A549 (cell line): ENCODE data around the gene KLHL35.

ENCODE experiments used
- JUN ChIP-seq, 2 experiments: fragments of >200 bp; sonication (Bioruptor Twin); formaldehyde crosslinking; IDR thresholded peaks; 2 replicates in 1 of 2; 3 replicates in 1 of 2; pipeline ENCODE4 v1.6.1; 2016 to 2017
- POLR2A ChIP-seq: IDR thresholded peaks from 2 replicates; pipeline ENCODE4 v1.6.1; 2012; ENCODE audit warnings: mild to moderate bottlenecking, low read length
- TFCP2L1 ChIP-seq: fragments of 250-450 bp; sonication (Bioruptor Pico); IDR thresholded peaks from 2 replicates; pipeline ENCODE4 v1.5.0; 2021; ENCODE audit warnings: mild to moderate bottlenecking
- TF ChIP-seq, protein P1 (sequence below): fragments of >200 bp; sonication (Bioruptor Twin); formaldehyde crosslinking; IDR thresholded peaks from 3 replicates; pipeline ENCODE4 v1.5.1; 2016
- TF ChIP-seq, protein P2 (sequence below): fragments of 450-650 bp; IDR thresholded peaks from 2 replicates; pipeline ENCODE4 v1.6.1; 2014; ENCODE audit warnings: antibody characterized with exemption

DNA sequence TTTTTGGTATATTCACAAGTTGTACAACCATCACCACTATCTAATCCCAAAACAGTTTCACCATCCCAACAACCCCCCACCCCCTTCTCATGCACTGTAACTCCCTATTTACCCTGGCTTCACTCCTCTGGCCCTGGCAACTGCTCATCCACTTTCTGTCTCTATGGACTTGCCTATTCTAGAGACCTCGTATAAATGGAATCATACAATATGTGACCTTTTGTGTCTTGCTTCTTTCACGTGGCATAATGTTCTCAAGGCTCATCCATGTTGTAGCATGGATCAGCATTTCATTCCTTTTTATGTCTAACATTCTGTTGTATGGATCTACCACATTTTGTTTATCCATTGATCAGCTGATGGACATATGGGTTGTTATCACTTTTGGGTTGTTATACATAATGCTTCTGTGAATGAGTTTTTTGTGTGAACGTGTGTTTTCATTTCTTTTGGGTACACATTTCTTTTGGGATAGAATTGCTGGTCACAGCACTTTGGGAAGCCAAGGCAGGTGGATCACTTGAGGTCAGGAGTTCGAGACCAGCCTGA, 46.7 kb upstream of the KLHL35 start:
- TF ChIP-seq, protein P1, sequence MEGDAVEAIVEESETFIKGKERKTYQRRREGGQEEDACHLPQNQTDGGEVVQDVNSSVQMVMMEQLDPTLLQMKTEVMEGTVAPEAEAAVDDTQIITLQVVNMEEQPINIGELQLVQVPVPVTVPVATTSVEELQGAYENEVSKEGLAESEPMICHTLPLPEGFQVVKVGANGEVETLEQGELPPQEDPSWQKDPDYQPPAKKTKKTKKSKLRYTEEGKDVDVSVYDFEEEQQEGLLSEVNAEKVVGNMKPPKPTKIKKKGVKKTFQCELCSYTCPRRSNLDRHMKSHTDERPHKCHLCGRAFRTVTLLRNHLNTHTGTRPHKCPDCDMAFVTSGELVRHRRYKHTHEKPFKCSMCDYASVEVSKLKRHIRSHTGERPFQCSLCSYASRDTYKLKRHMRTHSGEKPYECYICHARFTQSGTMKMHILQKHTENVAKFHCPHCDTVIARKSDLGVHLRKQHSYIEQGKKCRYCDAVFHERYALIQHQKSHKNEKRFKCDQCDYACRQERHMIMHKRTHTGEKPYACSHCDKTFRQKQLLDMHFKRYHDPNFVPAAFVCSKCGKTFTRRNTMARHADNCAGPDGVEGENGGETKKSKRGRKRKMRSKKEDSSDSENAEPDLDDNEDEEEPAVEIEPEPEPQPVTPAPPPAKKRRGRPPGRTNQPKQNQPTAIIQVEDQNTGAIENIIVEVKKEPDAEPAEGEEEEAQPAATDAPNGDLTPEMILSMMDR, result no peak
- no peak for TF ChIP-seq TFCP2L1
- TF ChIP-seq POLR2A, result no peak
- TF ChIP-seq, protein P2, sequence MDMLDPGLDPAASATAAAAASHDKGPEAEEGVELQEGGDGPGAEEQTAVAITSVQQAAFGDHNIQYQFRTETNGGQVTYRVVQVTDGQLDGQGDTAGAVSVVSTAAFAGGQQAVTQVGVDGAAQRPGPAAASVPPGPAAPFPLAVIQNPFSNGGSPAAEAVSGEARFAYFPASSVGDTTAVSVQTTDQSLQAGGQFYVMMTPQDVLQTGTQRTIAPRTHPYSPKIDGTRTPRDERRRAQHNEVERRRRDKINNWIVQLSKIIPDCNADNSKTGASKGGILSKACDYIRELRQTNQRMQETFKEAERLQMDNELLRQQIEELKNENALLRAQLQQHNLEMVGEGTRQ, result no peak
- TF ChIP-seq JUN (IDR thresholded peaks at IDR 0.05), result no peak
